Measurements from ENCODE around the gene C1QTNF1.

Gene C1QTNF1

GRCh38 chr17:79039886-79040285, 15.9 kb downstream of the C1QTNF1 start:
- no peak for DNase-seq (ENCODE audit: low read depth in 3 of 3)

DNA sequence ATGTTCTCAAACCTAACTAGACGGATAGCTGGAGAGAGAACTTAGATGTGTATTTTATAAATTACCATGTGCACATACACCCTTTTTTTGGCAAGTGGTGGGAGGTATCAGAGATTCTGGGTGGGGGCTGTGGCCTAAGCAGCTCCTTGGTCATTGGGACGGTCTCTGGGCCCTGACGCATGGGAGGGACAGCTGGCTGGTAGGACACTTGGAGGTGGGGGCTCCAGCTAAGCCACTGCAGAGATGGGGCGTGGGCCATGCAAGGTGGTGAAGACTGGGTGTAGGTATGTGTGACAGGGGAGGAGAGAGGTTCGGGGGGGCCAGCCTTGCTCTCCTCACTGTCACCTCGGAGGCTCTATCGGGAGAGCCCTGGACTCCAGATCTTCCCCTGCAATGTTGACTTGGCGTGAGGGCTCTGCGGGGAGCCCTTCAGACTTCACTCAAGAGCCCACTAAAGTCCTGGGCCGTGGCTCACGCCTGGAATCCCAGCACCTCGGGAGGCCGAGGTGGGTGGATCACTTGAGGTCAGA, 17.1 kb downstream of the C1QTNF1 start:
- no peak for DNase-seq (ENCODE audit: low read depth in 3 of 3)

DNA sequence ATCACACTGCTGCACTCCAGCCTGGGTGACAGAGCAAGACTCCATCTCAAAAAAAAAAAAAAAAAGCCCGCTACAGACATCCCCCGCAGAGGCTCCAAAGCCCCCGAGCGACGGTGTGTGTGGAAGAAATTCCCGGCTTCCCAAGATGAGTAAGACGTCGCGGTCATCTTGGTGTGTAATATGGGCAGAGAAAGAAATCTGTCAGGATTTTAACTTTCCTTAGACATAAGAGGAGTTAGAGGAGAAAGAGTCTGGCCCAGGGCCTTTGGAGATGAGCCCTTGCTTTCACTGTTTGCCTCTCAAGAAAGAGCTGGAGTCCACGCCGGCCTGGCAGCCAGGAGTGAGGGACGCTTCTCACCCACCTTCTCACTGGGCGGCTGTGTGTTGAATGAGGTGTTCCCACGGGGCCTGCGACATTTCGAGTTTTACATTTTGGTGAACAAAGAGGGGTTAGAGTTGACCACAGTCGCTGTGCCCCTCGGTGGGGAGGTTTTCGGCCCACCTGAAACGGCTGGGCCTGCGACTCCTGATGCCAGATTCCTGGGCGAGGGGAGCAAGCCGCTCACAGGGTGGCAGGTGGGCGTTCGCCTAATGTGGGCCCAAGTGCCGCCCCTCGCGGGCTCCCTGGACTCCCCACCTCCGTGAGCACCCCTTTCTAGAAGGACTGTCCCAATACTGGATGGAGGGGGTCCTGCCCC, 17.9 kb downstream of the C1QTNF1 start:
- no peak for DNase-seq (ENCODE audit: low read depth in 3 of 3)

GRCh38 chr17:79042421-79043190, 18.6 kb downstream of the C1QTNF1 start:
- DNase-seq (ENCODE audit: low read depth in 3 of 3): peak; percentile 44 to 51 (median 50)

- DNase-seq (ENCODE audit: low read depth in 3 of 3): no peak
These were observed 19.4 kb downstream of the C1QTNF1 start for GRCh38 chr17:79043191-79043930.

GRCh38 chr17:79043931-79044320, 20.0 kb downstream of the C1QTNF1 start:
- DNase-seq (ENCODE audit: low read depth in 3 of 3): no peak

GRCh38 chr17:79044462-79044861, 20.5 kb downstream of the C1QTNF1 start:
- no peak for DNase-seq (ENCODE audit: low read depth in 3 of 3)

DNA sequence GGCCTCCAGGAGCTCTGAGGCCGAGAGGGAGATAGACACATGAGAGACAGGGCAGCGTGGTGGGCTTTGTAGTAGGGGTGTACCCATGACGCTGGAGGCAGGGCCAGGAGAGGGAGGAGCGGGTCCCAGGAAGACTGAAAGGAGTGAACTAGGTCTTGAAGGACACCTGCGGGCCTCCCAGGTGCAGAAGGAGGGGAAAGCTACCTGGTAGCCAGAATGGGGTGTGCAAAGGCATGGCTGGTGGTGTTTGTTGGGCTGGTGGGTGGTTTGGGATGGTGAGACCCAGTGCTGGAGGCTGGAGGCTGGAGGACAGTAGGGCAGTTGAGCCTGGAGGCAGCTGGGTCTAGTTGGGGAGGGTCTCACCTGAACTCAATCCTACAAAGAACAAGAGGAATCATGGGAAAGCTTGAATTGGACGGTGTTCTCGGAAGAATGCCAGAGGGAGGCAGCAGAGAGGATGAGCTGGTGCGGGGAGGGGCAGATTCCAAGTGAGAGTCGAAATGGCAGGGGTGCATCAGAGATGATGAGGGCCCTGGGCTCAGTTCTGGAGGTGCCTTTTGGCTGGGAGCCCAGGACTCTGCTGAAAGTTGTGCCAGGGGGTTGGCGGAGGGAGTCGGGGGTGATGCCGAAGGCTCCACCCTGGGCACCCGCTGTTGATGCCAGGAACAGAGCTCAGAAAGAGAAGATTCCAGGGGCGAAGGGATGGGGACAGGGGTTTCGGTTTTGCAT, 21.2 kb downstream of the C1QTNF1 start:
- no peak for DNase-seq (ENCODE audit: low read depth in 3 of 3)

GRCh38 chr17:79045842-79046196, 21.9 kb downstream of the C1QTNF1 start:
- DNase-seq (ENCODE audit: low read depth in 3 of 3): peak; percentile 32 to 47 (median 35)

DNA sequence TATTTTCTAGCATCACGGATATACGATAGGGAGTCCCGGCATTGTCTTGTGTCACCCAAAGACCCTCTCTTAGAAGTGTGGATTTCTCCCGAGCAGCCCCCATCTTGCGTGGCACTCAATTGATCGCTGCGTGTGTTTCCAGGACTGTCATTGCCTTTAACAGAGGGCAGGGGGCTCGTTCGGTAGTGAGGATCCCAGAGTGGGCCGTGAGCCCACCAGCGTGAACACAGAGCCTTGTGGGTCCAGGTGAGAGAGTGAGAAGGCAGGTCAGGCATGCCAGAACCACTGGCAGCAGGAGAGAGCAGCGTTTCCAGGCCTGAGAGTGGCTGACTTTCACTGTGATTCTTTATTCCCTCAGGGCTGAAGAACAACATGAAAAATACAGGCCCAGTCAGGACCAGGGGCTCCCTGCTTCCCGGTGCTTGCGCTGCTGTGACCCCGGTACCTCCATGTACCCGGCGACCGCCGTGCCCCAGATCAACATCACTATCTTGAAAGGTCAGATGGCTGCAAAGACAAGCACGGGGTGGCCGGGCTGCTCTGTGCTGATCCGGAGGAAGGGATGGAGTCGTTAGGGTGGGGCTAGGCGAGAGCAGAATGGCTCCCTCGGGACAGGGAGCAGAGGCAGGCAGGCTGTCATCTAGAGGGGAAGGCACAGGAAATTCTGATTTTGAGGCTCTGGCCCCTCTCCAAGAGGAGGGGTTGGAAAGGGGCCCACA, 22.4 kb downstream of the C1QTNF1 start:
- no peak for DNase-seq (ENCODE audit: low read depth in 3 of 3)

DNA sequence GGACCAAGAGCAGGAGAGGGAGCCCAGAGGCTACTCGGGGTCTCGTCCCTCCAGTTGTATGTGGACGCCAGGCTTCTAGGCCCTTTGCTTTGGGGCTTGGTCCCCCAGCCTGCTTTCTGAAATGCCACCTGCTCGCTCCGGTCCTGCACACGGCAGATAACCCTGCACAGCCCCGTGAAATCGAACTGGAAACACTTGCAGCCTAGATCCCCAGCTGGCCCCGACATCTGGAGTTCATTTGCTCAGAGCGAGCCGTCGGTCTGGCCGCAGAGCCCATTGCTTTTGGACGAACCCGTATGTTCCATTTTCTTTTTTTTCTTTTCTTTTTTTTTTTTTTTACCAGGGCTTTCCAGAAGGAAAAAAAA, 22.9 kb downstream of the C1QTNF1 start:
- DNase-seq (ENCODE audit: low read depth in 3 of 3): no peak

DNA sequence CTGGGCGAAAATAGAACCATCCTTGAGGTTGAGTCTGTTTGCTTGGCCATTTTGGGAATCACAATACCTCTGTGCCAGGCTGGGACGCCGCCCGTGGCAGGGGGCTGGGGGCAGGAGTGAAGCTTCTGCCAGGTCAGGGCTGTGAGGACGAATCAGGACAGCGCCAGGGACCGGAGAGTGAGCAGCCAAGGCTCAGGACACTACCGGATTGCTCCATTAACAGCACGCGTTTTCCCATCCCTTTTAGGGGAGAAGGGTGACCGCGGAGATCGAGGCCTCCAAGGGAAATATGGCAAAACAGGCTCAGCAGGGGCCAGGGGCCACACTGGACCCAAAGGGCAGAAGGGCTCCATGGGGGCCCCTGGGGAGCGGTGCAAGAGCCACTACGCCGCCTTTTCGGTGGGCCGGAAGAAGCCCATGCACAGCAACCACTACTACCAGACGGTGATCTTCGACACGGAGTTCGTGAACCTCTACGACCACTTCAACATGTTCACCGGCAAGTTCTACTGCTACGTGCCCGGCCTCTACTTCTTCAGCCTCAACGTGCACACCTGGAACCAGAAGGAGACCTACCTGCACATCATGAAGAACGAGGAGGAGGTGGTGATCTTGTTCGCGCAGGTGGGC, 23.4 kb downstream of the C1QTNF1 start:
- DNase-seq (ENCODE audit: low read depth in 3 of 3): no peak

DNA sequence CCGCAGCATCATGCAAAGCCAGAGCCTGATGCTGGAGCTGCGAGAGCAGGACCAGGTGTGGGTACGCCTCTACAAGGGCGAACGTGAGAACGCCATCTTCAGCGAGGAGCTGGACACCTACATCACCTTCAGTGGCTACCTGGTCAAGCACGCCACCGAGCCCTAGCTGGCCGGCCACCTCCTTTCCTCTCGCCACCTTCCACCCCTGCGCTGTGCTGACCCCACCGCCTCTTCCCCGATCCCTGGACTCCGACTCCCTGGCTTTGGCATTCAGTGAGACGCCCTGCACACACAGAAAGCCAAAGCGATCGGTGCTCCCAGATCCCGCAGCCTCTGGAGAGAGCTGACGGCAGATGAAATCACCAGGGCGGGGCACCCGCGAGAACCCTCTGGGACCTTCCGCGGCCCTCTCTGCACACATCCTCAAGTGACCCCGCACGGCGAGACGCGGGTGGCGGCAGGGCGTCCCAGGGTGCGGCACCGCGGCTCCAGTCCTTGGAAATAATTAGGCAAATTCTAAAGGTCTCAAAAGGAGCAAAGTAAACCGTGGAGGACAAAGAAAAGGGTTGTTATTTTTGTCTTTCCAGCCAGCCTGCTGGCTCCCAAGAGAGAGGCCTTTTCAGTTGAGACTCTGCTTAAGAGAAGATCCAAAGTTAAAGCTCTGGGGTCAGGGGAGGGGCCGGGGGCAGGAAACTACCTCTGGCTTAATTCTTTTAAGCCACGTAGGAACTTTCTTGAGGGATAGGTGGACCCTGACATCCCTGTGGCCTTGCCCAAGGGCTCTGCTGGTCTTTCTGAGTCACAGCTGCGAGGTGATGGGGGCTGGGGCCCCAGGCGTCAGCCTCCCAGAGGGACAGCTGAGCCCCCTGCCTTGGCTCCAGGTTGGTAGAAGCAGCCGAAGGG, 24.2 kb downstream of the C1QTNF1 start:
- no peak for DNase-seq (ENCODE audit: low read depth in 3 of 3)

DNA sequence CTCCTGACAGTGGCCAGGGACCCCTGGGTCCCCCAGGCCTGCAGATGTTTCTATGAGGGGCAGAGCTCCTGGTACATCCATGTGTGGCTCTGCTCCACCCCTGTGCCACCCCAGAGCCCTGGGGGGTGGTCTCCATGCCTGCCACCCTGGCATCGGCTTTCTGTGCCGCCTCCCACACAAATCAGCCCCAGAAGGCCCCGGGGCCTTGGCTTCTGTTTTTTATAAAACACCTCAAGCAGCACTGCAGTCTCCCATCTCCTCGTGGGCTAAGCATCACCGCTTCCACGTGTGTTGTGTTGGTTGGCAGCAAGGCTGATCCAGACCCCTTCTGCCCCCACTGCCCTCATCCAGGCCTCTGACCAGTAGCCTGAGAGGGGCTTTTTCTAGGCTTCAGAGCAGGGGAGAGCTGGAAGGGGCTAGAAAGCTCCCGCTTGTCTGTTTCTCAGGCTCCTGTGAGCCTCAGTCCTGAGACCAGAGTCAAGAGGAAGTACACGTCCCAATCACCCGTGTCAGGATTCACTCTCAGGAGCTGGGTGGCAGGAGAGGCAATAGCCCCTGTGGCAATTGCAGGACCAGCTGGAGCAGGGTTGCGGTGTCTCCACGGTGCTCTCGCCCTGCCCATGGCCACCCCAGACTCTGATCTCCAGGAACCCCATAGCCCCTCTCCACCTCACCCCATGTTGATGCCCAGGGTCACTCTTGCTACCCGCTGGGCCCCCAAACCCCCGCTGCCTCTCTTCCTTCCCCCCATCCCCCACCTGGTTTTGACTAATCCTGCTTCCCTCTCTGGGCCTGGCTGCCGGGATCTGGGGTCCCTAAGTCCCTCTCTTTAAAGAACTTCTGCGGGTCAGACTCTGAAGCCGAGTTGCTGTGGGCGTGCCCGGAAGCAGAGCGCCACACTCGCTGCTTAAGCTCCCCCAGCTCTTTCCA, 25.1 kb downstream of the C1QTNF1 start:
- DNase-seq (ENCODE audit: low read depth in 3 of 3): no peak

DNA sequence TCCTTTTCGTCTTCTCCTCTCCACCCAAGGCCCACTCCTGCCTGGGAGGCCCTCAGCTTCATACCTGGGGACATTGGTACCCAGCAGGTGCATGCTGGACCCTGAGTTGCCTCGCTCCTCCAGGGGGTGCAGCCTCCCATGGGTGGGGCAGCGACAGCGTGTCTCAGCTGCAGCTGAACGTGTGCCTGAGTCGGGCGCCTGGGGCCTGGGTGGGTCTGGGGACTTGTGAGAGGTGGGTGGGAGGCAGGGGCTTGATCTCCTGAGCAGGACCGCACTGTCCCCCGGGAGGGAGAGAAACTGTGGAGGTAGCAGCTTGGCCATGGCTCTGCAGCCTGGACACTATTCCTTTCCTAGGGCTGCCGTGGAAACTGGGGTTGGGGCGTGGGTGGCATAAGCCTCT, 25.9 kb downstream of the C1QTNF1 start:
- no peak for DNase-seq (ENCODE audit: low read depth in 3 of 3)

DNA sequence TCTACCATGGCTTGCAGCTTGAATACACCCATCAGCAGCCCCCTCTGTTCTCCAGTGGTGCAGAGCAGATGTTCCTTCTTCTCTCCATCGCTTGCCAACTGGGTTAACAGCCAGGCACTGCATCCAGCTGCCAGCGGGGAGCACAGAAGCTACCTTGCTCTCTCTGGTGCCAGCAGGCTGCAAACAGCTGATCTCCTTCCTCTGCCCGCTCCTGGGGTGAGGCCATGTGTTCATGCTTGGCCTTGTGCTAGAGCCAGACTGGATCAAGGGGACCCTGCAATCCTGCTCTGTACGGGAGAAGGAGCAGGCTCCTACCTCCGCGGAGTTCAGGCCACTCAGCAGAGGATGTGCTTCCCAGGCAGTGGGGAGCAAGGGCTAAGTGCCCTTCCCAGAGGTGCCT, 26.6 kb downstream of the C1QTNF1 start:
- DNase-seq (ENCODE audit: low read depth in 3 of 3): no peak

GRCh38 chr17:79051306-79051705, 27.3 kb downstream of the C1QTNF1 start:
- no peak for DNase-seq (ENCODE audit: low read depth in 3 of 3)

- DNase-seq (ENCODE audit: low read depth in 3 of 3): no peak
These were observed 28.2 kb downstream of the C1QTNF1 start for GRCh38 chr17:79052131-79052530.

Measured in stimulated activated CD4-positive, alpha-beta T cell treated with anti-CD3 and anti-CD28 coated beads, TNF-alpha, amount 100 ng/mL, for 4 hours (primary cell).